GM19035 (cell line): ENCODE measurements around the gene MYLK.
A peak's percentile ranks its signal among the peaks of the same experiment; 100 is the strongest.

Source experiments
- ATAC-seq: cut with Tn5 transposase; IDR thresholded peaks from one replicate; pipeline ENCODE4 v1.9.1; 2021; ENCODE audit not compliant: unreplicated experiment

MYLK gene

DNA sequence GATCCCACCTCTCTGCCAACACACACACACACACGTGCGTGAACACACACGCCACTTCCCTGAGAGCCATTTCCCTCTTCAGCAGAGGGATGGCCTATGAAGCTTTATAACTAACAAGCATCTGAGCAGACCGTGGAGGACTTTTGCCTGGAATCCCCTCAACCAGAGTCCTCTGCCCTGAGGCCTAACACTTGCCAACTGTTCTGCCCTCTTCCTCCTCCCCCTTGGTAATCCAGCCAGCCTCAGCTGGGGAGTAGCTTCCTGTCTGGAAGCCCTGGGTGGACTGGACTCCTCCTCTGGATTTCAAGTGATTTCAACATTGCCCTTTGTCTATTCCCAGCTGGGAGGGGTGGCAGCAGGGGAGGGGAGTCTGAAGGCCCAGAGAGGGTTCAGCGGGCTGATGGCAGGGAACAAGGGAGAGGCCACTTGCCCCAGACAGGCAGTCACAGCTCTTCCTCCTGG is 230.9 kb downstream of the MYLK start:
- ATAC-seq: no peak

DNA sequence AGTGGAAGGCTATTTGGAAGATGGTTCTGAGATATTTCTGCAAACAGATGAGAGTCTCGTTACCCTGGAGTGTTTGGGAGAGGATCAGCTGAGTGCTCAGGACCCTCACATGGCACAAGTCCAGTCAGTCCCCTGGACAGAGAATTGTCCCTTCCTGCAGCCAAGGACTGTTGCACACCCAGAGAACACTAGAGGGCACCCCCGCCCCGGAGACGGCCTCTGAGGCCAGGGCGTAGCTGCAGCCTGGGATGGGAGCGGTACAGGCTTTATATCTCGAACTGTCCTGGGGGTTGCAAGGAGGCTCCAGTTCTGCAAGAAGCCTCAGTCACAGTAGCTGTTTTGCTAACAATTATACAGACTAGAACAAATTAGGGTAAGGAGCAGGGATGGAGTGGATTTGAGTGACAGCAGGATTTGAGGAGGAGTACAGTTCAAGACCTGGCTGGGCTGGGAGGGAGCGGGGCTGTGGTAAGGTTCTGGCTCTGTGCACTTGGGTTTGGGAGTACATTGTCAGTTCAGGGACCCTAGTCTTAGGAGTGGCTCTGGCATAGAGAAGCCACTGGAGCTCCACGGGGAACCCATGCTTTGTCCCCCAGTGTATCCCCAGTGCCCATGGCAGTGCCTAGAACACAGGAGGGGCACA is 231.7 kb downstream of the MYLK start:
- no peak for ATAC-seq

DNA sequence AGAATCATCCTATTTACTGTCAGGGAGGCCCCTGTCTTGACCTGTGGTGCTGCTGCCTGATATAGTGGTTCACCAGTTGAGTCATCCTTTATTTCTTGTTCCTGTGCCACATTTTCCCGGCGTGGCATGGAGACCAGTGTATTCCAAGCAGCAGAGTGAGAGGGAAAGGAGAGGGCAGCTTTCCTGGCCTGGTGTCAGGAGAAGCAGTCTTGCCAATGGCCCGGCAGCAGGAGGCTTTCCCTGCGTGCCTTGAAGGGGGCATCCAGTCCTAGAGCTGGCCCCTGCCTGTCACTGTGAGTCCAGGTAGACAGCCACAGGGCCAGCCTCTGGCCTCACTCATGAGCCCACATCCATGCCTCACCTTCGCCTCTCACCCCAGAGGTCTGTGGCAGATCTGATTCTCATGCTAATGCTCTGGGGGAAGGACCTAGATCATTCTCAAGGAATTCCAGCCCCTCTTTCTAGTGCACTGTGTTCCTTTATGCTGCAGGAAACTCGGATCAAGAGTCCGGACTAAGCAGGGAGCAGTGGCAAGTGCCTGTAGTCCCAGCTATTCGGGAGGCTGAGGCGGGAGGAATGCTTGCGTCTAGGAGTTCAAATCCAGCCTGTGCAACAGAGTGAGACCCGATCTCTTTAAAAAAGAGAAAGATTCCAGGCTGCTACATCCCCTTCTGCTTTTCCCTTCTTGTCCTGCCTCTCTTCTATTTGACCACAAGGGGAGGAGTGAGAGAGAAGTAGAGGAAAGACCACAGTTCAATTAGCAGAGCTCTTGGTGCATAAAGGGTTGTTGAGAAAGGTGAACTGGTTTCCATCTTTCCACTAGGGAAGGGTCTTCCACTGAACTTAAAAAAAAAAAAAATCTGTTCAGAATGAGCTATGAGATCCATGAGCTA is 232.4 kb downstream of the MYLK start:
- ATAC-seq: no peak

DNA sequence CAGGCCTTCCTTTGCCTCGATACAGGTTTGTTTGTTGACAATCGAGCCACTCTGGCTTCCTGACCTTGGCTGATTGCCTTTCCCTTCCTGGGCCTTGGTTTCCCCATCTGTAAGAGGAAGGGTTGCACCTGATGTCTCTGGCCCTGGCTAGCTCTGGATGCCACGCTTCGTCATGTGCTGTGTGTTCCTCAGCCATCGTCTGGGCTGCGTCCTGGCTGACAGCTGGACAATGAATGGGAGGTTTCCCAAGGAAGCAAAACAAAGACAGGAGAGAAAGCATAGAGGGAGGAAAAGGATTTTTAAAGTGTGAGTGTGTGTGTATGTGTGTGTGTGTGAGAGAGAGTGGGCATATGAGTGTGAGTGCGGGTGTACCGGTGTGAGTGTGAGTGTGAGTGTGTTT is 234.0 kb downstream of the MYLK start:
- no peak for ATAC-seq

DNA sequence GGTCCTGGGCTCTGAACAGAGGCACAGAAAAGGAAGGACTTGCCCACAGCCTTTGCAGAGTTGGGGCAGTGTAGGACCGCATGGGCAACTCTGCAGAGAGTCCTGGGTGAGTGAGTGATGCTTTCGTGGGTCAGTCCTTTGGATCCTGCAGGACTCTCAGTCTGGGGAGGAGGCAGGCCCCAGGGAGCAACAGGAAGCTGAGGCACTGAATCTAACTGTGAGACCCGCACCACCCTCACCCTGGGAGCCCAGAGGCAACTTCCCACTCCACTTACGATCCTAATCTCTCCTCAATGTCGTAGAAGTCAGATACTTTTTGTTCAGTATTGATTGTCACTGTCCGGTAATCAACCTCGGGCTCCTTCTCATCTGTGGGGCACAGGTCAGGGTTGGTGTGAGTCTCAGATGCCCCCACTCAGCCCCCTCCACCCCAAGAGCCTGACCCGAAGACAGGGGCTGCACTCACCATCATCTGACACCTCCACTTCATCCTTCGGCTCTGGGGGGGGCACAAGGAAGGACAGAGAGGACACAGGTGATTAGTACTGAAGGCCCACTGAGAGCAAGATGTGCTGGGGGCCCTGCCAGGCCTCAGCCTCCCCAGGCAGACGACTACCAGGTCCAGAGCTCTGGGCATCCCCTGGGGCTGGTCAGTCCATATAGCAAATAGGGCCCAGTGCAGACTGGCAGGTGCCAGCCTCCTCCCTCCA is 235.3 kb downstream of the MYLK start:
- ATAC-seq: no peak

DNA sequence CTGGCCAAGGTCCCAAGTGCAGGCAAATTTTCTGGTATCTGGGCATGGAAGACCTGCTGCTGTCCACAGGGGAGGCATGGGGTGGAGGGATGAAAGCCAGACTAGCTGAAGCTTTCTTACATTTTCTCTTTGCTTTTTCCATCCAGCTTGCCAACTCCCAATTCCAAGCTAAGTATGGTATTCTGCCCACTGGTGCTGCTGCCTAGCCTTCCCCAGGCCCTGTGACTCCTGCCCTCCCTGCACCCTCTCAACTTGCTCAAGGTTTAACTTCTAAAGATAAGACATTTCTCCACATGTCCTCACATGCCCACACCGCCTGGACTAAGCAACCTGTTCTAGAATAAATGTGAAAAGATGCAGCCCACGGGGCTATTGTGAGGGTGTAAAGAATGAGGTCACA is 239.8 kb downstream of the MYLK start:
- ATAC-seq: no peak

DNA sequence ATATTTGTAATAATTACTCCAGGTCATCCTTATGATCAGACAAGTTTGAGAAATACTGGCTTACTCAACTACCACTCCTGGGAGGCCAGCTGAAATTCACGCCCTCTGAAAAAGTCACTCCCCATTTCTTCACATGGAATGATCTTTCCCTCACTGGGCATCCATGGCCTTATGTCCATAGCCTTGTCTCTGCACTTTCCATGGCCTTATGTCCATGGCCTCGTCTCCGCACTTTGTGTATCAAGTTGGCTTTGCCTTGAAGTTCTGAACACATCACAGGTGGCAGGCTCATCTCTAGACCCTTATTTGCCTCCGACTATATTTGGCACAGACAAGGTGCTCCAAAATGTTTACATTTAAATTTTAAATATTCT is 241.2 kb downstream of the MYLK start:
- ATAC-seq: no peak

DNA sequence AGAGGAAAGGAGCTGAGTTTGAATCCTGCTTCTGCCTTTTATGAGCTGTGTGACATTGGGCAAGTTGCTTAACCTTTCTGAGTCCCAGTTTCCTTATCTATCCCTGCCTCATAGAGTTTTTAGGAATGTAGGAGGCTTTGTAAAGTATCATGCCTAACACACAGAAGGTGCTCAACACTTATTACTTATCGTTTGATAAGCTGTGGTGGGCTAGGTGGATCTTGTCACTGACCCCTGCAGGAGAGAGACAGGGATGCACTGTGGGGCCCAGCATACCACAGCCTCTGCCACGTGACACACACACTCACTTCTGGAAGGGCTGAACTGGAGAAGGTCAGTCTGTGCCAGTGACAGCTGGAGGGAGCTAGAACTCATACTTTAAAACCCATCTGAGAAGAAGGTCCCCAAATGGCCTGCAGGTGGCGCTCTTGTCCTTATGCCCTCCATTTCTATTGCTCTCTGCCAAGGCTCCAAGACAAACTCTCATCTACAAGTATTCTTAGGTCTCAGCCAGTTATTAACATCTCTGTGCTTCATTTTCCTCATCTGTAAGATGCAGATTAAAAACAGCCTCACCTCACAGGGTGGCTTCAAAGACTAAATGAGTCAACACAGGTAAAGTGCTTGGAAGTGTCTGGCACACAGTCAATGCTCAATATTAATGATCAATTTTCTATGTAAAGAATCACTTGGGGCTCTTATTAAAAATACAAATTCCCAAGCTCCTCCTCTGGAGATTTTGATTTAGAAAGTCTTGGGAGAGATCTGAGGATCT is 241.8 kb downstream of the MYLK start:
- ATAC-seq: peak; percentile 69

DNA sequence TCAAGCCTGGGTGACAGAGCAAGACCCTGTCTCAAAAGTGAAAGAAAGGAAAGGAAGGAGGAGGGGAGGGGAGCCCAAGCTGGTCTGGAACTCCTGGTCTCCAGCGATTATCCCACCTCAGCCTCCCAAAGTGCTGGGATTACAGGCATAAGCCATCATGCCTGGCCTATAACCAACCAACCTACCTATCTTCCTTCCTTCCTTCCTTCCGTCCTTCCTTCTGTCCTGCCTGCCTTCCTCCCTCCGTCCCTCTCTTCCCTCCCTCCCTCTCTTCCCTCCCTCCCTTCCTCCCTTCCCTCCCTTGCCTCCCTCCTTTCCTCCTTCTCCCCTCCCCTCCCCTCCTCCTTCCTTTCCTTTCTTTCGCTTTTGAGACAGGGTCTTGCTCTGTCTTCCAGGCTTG is 242.6 kb downstream of the MYLK start:
- ATAC-seq: no peak

DNA sequence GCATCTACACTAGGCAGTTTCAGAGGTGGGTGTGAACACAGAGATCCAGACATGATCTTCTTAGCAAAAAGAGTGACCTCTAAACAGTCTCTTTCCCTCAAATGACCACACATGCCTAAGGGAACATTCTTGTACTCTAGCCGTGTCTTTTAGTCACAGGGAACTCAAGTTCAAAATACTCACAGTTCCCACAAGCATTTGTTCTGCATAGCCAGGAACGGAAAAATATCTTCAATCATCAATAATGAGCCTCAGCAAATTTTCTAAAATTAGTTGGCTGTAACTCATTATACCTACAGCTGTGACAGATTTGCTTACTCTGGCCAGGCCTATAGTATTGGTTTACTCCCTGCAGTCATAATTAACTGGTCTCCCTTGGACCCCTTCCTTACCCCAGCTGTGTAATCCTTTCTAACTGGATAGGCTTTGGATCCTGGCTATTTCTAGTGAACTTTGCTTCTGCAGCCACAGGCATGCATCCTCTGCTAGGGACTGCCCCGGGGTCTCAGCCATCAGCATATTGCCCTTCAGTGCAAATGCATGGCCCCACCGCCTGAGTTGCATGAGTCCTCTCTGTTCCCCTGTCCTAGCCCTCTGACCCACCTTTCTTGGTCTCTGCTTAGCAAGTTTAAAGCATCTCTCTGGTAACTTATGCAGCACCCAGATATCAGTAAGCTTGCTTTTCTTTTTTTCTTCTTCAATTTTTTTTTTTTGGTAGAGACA is 243.2 kb downstream of the MYLK start:
- ATAC-seq: no peak

DNA sequence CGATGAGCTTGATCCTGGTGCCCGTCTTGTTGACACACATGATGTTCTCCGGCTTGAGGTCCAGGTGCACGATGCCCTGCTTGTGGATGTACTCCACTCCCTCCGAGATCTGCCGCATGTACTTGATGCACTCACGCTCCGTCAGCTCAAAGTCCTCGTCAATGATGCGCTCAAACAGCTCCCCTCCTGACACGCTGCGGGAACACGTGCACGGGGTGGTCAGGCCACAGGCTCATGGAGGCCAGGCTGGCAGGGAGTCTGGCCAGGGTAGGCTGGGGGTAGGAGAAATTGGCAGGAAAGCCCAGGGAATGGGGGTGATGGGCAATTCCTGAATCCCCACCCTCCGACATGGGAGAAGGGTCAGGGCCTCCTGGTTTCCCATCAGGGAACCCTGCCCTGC is 243.8 kb downstream of the MYLK start:
- no peak for ATAC-seq

DNA sequence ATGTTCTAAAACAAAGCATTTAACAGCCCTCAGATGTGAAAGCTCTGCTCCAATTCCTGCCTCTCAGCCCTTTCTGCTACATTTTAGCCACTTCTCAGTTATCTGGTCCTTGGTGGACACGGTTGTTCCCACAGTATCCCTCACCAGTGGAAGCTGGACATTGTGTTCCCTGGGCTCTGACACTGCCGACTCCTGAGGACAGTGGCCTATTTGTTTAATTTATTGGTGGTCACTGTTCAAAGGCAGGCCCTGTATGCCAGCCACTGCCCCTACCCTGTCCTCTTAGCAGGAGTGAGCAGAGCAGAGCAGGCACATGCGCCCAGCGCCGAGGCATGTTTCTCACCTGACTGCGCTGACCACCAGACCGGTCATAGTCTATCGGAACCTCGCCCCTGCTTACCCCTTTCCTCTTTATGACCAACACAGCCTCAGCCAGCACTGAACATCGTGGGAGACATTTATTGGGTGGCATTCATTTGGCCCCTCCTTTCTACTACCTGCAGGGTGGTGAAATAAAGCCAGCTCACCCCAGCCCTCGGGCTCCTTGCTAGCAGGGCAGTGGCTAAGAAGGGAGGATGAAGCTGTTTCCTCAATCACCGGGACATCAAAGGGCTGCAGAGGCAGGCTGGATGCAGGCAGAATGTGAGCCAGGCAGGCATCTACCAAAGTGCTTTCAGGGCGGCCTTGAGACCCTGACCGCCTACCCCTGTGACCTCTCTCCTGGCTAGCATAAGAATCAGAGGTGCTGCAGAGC is 245.0 kb downstream of the MYLK start:
- no peak for ATAC-seq

DNA sequence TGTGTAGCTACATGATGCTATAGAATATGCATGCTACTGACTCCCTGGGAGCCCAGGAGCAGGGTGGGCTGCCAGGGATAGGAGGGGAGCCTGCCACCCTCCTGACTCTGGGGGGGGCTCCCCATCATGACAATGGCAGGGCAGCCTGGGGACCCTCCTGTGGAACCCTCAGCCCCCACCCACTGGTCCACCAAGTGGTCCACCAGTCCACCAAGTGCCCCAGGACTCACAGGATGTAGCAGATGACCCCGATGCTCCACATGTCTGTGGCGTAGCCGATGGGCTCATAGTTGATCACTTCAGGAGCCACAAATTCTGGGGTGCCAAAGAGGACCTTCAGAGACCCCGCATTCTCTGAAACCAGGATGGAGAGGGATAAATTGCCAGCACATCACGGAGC is 246.3 kb downstream of the MYLK start:
- no peak for ATAC-seq

DNA sequence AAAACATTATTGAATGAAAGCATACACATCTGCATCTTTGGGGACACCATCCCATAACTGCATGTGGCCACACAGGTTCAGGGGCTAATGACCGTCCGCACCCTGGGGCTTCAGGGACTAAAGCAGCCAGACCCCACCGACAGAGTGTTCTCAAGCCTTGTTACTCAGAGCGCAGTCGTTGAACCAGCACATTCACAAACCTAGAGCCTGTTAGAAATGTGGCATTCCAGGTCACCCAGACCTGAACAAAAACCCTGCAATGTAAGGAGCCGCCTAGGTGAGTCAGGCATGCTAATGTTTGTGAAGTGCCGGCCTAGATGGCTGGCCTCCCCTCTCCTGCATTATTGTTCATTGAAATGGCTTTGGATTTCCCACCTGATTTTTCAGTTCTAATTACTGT is 247.0 kb downstream of the MYLK start:
- ATAC-seq: no peak

DNA sequence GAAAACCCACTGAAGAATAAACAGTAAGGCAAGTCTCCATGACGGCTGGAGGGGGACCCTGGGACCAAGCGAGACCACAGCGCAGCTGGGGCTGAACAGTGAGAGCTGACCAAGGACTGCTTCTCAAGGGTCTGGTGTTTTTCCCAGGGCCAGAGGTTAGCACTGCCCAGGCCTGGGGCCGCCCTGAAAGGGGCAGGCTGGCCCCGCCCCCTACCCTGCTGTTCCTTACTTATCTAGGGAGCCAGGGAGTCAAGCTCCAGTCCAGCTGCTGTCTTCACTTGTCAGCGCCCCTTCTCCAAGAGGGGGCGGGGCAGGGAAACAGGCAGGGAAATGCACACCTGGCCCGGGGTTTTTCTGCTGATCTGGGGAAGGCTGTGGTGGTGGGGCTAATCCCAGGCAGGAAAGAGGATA is 247.7 kb downstream of the MYLK start:
- ATAC-seq: no peak

DNA sequence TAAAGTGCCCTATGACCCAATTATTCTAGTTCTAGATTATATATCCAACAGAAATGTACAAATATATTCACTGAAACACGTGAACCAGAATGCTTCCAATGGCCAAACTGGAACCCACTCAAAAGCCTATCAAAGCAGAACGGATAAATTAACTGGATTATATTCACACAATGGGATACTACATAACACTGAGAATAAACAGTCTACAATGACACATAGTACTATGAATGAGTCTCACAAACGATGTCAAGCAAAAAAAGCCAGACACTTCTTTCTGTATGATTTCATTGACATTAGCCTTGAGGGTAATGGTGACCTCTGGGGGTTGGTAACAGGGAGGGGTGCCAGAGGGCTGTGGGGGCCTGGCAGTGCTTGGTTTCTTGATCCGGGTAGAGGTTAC is 248.4 kb downstream of the MYLK start:
- no peak for ATAC-seq

DNA sequence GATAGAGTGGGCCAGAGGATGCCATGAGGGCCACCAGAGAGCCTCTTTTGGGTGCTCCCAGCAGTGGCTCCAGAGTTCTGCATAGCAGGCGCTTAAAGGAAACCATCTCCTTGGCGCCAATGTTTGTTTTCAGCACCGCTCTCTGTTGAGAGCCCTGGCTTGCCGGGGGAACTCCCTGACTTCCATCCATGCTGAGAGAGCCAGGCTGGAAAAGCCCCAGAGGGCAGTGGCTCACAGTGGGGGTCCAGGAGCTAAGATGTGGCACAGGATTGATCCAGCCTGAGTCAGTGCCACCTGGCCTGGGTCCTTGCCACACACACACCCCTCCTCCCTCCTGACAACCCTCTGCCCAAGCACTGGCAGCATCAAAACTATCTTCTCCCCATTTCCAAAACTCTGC is 248.9 kb downstream of the MYLK start:
- no peak for ATAC-seq

DNA sequence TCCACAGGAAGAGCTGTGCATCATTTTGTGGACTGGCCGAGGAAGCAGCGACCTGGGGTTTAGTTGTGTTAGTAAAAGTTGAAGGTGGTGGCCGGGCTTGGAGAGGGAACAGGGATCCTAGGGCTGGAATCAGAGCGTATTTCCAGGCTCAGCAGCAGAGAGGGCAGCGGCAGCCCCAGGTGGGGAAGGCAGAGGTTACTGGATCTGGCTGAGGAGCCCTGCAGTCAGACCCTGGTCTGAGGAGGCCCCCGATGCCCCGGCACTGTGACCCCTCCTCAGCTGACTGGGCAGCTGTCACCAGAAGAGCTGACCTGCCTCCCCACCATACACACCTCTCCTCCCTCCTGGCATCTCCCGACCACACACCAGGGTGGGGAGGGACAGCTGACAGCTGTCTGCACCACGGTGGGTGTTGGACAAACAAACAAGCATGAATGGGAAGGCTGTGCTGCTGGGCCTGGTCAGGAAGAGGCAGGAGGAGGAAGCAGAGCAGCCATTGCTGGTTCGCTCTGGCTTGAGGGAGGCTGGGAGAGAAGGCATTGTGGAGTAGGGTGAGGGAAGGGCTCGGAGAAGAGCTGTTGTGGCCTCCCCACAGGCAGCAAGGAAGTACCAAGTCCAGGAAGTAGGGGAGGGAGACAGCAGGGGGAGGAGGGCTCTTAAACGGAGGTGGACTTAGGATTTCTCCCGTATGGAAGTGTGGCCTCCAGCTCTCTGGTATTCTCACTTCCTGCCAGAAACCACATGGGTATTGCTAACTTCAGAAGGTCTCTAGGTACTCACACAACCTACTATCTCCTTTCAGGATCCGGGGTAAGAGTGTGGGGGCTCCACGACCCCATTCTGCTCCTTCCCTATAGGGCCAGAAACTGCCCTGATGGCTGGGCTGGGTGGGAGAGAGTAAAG is 249.7 kb downstream of the MYLK start:
- no peak for ATAC-seq

DNA sequence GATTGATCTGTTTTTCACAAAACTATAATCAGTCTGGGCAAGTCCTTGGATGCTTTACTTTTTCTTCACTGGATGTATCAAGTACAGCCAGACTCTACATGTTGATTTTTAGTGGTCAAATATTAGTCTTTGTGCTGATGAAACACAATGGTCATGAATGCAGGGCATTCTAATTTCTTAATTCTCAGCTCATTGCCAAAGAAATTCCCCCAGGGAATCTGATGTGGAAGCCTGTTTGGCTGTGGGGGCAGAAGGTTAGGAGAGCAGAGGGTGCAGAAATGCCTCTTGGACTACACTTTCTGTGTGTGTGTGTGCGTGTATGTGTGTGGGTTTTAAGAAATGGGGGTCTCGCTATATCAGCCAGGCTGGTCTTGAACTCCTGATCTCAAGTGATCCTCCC is 250.6 kb downstream of the MYLK start:
- ATAC-seq: no peak
